Activated naive CD8-positive, alpha-beta T cell treated with anti-CD3 and anti-CD28 coated beads, Interleukin-2, amount 10 ng/mL, durations not matched to agents 7 days and 5 days (primary cell): ENCODE measurements around the gene SUCLG2. TPM values are rescaled to one million over a fixed set of nuclear protein-coding genes. Genes with fewer than 3 reads are reported as not detected.

Experiments
- ATAC-seq: fragments of 150-1000 bp; cut with Tn5 transposase; one replicate; pipeline ENCODE4 v1.10.0; 2021; ENCODE audit warnings: low read depth, moderate library complexity
- POLR2A ChIA-PET: fragments of 350-600 bp; sonication (Branson Sonifier 250); formaldehyde crosslinking; loops from one replicate; lab custom pipeline; 2021; ENCODE audit warnings: antibody characterized with exemption; lab: Charles Lee
- DNase-seq: peaks from one replicate; pipeline ENCODE4 v3.0.0; 2021
- H3K27ac Mint-ChIP-seq: one replicate; pipeline ENCODE4 v1.8.0; 2022; ENCODE audit warnings: mild to moderate bottlenecking, mixed read lengths
- H3K27me3 Mint-ChIP-seq: one replicate; pipeline ENCODE4 v1.8.0; 2022; ENCODE audit warnings: mild to moderate bottlenecking, moderate library complexity, mixed read lengths
- H3K36me3 Mint-ChIP-seq: one replicate; pipeline ENCODE4 v1.8.0; 2021; ENCODE audit warnings: mild to moderate bottlenecking, mixed read lengths
- H3K4me1 Mint-ChIP-seq: one replicate; pipeline ENCODE4 v1.8.0; 2021; ENCODE audit warnings: mixed read lengths
- H3K4me3 Mint-ChIP-seq: one replicate; pipeline ENCODE4 v1.8.0; 2022; ENCODE audit warnings: mild to moderate bottlenecking, moderate library complexity, mixed read lengths
- H3K9me3 Mint-ChIP-seq: one replicate; pipeline ENCODE4 v1.8.0; 2021; ENCODE audit warnings: mixed read lengths
- total RNA-seq, 2 experiments: library from RNA; stranded (reverse); gene quantifications; one replicate each; pipeline ENCODE4 v1.2.3, GENCODE V29; 2021

The SUCLG2 gene
- total RNA-seq, 2 experiments from 2014 or later = 64.0 to 68.2 TPM

DNA sequence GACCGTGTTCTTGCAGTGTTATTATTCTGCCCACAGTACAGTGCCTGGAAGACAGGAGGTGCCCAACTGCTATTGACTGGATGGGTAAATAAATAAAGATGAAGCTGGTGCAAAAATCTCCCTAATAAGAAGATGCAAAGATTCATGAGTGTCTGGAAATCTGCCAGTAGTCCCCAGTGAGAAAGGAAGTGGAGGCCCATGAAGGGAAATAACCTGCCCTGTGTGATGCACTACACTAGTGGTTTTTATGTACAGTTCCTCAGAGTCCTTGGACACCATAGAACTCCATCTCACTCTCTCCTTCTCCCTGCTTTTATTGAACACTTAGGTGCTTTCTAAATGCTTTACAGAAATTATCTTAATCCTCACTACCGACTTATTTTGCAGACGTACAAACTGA lies 8.3 kb upstream of the SUCLG2 start:
- Mint-ChIP-seq H3K27me3 (no peaks in the 10 kb centered on the region), H3K36me3 (peaks cover 51% of the 10 kb centered on the region), H3K9me3 (peaks cover 23% of the 10 kb centered on the region), H3K4me1 (peaks cover 25% of the 10 kb centered on the region), H3K4me3 (peak overlapping the region; percentile 43), H3K27ac (no peak overlapping the region)
- POLR2A ChIA-PET = no interaction called here
- ATAC-seq (peak; percentile 76), DNase-seq (no peak)

DNA sequence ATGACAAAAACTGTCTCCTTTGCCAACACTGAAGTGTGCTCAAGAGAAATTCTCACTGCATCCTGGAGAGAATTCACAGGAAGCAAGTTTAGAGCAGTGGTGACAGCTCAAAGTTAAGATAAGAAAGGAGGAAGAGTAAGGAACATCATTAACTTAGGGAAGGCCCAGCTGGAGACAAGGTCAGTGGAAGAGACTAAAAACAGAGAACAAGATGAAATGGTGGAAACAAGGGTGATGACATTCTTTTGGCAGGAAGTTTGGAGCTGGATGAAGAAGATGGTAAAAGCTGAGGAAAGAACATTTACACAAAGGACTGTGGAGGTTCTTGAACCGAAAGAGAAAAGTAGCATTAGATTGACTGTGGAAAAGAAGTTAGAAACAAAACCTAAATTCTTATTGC lies 6.7 kb upstream of the SUCLG2 start:
- no peak for DNase-seq
- peaks cover 31% of the 10 kb centered on the region for H3K4me1 Mint-ChIP-seq
- H3K9me3 Mint-ChIP-seq = peaks cover 26% of the 10 kb centered on the region
- no peaks in the 10 kb centered on the region for H3K27me3 Mint-ChIP-seq
- no peak overlapping the region for H3K27ac Mint-ChIP-seq
- POLR2A ChIA-PET = no interaction called here
- no peak for ATAC-seq
- peaks cover 52% of the 10 kb centered on the region for H3K36me3 Mint-ChIP-seq
- H3K4me3 Mint-ChIP-seq = no peak overlapping the region

DNA sequence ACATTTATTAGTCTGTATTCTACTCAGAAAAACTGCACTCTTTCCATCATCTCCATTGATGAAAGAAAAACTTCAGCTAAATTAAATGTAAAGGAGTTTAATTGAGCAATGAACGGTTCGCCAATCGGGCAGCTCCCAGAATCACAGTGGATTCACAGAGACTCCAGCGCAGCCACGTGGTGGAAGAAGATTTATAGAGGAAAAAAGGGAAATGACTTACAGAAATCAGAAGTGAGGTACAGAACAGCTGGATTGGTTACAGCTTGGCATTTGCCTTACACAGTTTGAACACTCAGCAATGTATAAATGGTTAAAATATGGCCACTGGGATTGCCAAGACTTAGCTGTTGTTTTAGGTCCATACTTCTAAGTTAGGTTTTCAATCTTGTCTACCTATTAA lies 2.8 kb upstream of the SUCLG2 start:
- POLR2A ChIA-PET = interaction anchor here (5.3 kb wide), 1 partner anchor 56 kb away, joined by 28 read pairs; no protein-coding TSS in a partner anchor
- peaks cover 27% of the 10 kb centered on the region for H3K9me3 Mint-ChIP-seq
- H3K36me3 Mint-ChIP-seq = peaks cover 51% of the 10 kb centered on the region
- H3K27ac Mint-ChIP-seq = no peak overlapping the region
- DNase-seq = no peak
- H3K4me3 Mint-ChIP-seq = no peak overlapping the region
- no peak for ATAC-seq
- no peaks in the 10 kb centered on the region for H3K27me3 Mint-ChIP-seq
- H3K4me1 Mint-ChIP-seq = peaks cover 34% of the 10 kb centered on the region

DNA sequence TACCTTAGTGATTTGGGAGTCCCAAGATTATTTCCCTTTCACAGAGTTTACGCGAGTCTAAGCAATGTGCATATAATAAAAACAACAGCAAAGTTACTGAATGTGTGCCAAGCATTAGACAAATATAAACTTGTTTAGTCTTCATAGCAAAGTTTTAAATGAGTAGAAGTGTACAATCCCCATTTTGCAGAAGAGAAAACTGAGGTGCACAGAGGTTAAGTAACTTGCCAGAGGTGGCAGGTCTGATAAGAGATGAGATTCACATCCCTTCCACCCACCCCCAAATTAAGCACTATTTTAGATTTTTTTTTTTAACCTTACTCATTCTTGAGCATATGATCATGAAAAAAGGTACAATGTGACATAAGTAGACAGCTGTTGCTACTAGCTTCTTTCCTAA lies 2.2 kb upstream of the SUCLG2 start:
- peaks cover 38% of the 10 kb centered on the region for H3K4me1 Mint-ChIP-seq
- ATAC-seq (no peak), DNase-seq (no peak)
- no peaks in the 10 kb centered on the region for H3K27me3 Mint-ChIP-seq
- POLR2A ChIA-PET = interaction anchor here (1.7 to 5.3 kb wide), 3 partner anchors 27 to 55 kb away, joined by 5 to 28 read pairs (median 8); no protein-coding TSS in a partner anchor
- H3K27ac Mint-ChIP-seq = no peak overlapping the region
- H3K9me3 Mint-ChIP-seq = peaks cover 27% of the 10 kb centered on the region
- H3K4me3 Mint-ChIP-seq = no peak overlapping the region
- H3K36me3 Mint-ChIP-seq = peaks cover 57% of the 10 kb centered on the region

DNA sequence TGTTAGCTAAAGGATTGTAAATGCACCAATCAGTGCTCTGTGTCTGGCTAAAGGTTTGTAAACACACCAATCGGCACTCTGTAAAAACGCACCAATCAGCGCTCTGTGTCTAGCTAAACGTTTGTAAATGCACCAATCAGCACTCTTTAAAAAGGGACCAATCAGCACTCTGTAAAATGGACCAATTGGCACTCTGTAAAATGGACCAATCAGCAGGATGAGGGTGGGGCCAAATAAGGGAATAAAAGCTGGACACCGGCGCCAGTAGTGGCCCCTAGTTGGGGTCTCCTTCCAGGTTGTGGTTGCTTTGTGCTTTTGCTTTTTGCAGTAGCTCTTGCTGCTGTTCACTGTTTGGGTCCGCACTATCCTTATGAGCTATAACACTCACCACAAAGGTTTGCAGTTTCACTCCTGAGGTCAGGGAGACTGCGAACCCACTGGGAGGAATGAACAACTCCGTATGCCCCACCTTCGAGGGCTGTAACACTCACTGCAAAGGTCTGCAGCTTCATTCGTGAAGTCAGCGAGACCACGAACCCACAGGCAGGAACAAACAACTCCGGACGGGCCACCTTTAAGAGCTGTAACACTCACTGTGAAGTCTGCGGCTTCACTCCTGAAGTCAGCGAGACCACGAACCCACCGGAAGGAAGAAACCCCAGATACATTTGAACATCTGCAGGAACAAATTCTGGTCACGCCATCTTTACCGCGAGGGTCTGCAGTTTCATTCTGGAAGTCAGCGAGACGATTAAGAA lies 1.1 kb upstream of the SUCLG2 start:
- Mint-ChIP-seq H3K27me3 (no peaks in the 10 kb centered on the region), H3K36me3 (peaks cover 63% of the 10 kb centered on the region), H3K27ac (peak overlapping the region; percentile 92), H3K4me1 (peaks cover 43% of the 10 kb centered on the region), H3K4me3 (peak overlapping the region; percentile 78), H3K9me3 (peaks cover 24% of the 10 kb centered on the region)
- DNase-seq (peak; percentile 79), ATAC-seq (peak; percentile 80)
- POLR2A ChIA-PET = interaction anchor here (0.8 to 5.3 kb wide), 12 partner anchors 8 to 293 kb away, joined by 3 to 28 read pairs (median 5); no protein-coding TSS in a partner anchor

DNA sequence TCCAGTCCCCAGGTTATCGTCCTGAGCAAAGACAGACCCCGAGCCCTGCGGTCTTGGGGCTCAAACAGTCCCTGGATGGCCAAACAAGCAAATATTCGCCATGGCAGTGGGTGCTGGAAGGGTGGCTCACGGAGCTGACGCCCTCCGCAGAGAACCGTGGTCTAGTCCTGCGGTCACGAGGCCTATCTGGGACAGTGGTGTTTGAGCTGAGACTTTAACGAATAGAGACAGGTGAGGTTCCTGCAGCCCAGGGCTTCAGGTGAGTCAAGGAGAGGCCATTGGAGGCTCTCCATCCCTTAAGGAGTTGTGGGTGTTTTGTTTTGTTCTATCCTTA lies 399 bp upstream of the SUCLG2 start:
- POLR2A ChIA-PET = interaction anchor here (0.8 to 5.3 kb wide), 14 partner anchors 9 to 657 kb away, joined by 3 to 28 read pairs (median 5); partner anchors contain the start of gene KBTBD8
- ATAC-seq (peak; percentile 3), DNase-seq (no peak)
- H3K9me3 Mint-ChIP-seq = peaks cover 21% of the 10 kb centered on the region
- H3K27me3 Mint-ChIP-seq = no peaks in the 10 kb centered on the region
- H3K4me1 Mint-ChIP-seq = peaks cover 43% of the 10 kb centered on the region
- peak overlapping the region; percentile 78 for H3K4me3 Mint-ChIP-seq
- peaks cover 62% of the 10 kb centered on the region for H3K36me3 Mint-ChIP-seq
- peak overlapping the region; percentile 92 for H3K27ac Mint-ChIP-seq

DNA sequence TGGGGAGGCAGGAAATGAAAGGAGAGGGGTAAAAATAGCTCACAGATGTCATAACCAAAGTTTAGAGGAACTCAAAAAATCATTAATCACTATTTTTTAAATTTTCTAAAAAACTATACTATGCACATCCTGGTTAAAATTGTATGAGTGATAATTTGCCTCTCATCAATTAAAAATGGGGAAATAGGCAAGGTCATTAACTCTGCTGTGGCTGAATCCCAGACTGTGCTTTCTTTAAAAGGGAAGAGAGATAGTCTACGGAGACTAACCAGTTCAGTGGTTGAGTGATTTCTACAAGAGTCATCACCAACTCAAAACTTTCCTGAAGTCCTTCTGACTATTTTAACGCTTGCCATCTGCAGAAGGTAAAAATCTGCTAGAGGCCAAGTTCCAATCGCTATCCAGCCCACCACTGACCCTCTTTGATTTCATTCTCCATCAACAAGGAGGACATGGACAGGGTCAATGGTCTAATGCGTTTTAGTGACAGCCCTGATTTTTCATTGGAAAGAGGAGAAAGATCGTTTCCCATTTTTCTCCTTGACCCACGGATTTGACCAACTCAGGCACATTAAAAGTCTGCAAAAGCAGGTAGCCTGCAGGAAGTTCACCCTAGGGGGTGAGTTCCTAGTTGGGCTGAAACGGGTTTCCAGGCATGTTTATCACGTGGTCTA lies 850 bp downstream of the SUCLG2 start:
- ATAC-seq = no peak

DNA sequence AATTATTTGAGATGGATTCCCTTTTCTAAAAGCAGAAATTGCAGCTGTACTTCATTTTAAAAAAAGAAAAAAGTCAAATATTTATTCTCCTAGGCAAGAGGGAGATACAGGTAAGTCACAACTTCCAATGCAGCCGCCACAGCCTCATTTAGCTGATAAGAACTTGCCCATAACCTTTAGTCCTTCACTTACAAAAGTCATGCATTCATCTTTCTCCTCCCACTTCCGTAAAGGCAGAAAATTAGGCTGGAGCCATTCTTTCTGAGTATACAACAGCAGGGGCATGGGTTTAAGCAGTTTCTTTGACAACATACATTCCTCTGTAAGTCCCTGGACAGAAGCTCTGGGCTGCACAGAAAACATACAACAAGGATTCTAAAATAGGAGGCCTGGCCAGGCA lies 4.3 kb downstream of the SUCLG2 start:
- ATAC-seq (no peak), DNase-seq (no peak)
- Mint-ChIP-seq H3K9me3 (peaks cover 6% of the 10 kb centered on the region), H3K36me3 (peaks cover 68% of the 10 kb centered on the region), H3K27ac (no peak overlapping the region), H3K27me3 (no peaks in the 10 kb centered on the region), H3K4me1 (peaks cover 35% of the 10 kb centered on the region), H3K4me3 (no peak overlapping the region)
- POLR2A ChIA-PET = no interaction called here

More for the DNA sequence above, 850 bp downstream of the SUCLG2 start:
- POLR2A ChIA-PET = interaction anchor here (0.9 to 5.3 kb wide), 8 partner anchors 14 to 656 kb away, joined by 3 to 28 read pairs (median 6); partner anchors contain the start of gene KBTBD8
- Mint-ChIP-seq H3K4me3 (peak overlapping the region; percentile 75), H3K9me3 (peaks cover 12% of the 10 kb centered on the region), H3K4me1 (peaks cover 46% of the 10 kb centered on the region), H3K27ac (peak overlapping the region; percentile 55), H3K36me3 (peaks cover 62% of the 10 kb centered on the region), H3K27me3 (no peaks in the 10 kb centered on the region)
- DNase-seq = no peak

DNA sequence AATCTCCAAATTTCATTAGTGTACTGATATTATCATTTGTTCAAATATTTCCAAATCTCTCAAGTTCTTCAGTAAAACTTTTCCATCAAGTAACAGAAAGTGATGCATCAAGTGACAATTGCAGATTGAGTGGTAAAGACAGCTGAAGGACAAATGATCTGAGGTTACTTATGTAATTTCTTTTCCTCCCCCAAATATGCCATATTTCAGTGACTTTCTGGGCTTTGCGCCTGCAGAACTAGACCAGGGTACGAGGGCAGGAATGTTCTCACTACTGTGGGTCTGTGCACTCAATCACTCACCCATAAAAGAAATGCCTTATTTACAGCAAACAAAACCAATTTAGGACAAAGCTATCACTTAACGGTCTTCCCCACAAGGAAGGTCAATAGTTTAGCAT lies 4.7 kb downstream of the SUCLG2 start:
- POLR2A ChIA-PET = no interaction called here
- Mint-ChIP-seq H3K36me3 (peaks cover 70% of the 10 kb centered on the region), H3K4me3 (no peak overlapping the region), H3K27me3 (no peaks in the 10 kb centered on the region), H3K4me1 (peaks cover 32% of the 10 kb centered on the region), H3K27ac (no peak overlapping the region), H3K9me3 (peaks cover 6% of the 10 kb centered on the region)
- ATAC-seq = no peak
- DNase-seq = no peak

DNA sequence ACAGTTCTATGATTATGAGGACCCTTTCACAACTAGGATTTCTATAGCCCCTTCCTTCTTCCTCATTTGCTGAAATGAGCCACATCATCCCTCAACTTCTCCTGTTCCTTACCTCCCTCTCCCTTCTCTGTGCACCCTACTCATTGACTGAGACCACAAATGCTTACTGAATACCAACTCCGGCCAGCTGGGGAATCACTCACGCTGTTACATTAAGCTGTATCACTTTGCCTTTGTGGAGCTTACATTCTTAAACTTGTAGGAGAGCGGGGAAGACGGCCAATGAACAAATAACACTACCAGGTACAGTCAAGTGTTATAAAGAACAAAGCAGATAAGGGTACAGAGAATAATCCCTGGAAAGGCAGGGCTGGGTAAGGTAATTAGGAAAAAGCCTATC lies 5.7 kb downstream of the SUCLG2 start:
- ATAC-seq = no peak
- peaks cover 34% of the 10 kb centered on the region for H3K4me1 Mint-ChIP-seq
- peaks cover 9% of the 10 kb centered on the region for H3K9me3 Mint-ChIP-seq
- POLR2A ChIA-PET = no interaction called here
- H3K4me3 Mint-ChIP-seq = no peak overlapping the region
- no peak overlapping the region for H3K27ac Mint-ChIP-seq
- DNase-seq = no peak
- H3K27me3 Mint-ChIP-seq = no peaks in the 10 kb centered on the region
- H3K36me3 Mint-ChIP-seq = peaks cover 78% of the 10 kb centered on the region

DNA sequence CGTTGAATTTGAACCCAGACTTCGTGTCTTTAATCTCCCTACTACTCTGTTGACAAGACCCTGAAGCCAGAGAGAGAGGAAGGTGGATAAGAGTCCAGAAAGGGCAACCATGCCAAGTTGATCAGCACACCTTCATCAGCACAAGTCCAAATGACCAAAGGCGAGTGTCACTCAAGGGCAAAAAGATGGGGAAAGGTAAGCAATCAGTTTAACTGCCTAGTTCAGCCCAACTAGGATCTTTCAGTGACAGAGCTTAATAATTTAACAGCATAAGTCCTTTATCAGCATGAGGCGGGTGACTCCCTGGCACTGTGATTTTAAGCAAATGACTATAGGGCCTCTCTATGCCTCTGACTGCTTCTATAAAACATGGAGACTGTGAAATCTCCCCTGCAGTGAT lies 6.2 kb downstream of the SUCLG2 start:
- Mint-ChIP-seq H3K27me3 (no peaks in the 10 kb centered on the region), H3K27ac (no peak overlapping the region), H3K4me1 (peaks cover 31% of the 10 kb centered on the region), H3K36me3 (peaks cover 83% of the 10 kb centered on the region), H3K9me3 (peaks cover 9% of the 10 kb centered on the region), H3K4me3 (no peak overlapping the region)
- POLR2A ChIA-PET = interaction anchor here (0.7 kb wide), 1 partner anchor 10 kb away, joined by 3 read pairs; no protein-coding TSS in a partner anchor
- DNase-seq (no peak), ATAC-seq (no peak)

DNA sequence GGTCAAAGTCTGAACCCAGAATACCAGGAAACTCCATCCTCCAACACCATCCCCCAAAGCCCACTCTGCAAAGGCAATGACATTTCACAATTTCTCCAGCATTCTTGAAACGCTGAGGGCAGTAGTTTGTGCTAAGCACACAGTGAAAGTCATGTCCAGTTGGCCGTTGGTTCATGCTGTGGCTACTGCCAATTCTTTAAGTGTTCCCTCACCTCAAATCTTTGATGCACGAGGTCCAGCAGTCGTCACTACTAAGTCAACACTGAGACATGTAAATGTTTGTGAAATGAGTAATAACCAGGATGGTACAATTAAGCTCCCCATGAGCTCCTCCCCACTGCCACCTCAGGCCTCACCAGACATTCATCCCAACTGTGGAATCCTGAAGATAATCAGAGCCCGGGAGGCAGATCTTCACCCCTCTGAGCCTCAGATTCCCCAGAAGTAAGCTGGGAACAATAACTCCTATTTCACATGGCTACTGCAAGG lies 7.0 kb downstream of the SUCLG2 start:
- Mint-ChIP-seq H3K27ac (no peak overlapping the region), H3K27me3 (no peaks in the 10 kb centered on the region), H3K36me3 (peaks cover 79% of the 10 kb centered on the region), H3K9me3 (peaks cover 9% of the 10 kb centered on the region), H3K4me3 (no peak overlapping the region), H3K4me1 (peaks cover 24% of the 10 kb centered on the region)
- no peak for ATAC-seq
- DNase-seq = no peak
- POLR2A ChIA-PET = interaction anchor here (0.7 kb wide), 1 partner anchor 10 kb away, joined by 3 read pairs; no protein-coding TSS in a partner anchor

DNA sequence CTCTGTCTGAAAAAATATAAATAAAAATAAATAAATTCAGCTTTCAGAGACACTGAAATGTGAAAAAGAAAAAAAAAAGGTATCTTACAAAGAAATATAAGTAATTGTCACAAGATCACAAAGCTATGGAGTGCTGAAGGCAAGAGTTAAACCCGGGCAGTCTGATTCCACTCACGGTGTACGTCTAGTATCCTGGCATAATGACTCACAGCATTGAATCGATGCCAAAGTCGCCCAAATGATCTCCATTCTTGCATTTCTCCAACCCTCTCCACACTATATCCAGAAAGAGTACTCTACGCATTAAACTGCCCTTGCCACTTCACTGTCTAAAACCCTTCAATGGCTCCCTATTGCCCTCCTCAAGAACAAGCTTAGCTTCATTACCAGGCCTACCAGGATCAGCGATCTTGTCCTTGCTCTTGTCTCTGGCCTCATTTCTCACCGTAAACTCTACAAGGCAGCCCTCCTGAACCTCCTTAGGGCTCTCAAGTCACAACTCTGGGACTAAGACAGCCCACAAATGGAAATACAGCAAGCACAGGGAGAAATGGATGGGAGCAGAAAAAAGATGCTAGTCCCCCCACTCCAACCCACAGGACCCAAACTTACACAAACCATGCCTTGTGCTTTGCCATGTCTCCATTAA lies 7.7 kb downstream of the SUCLG2 start:
- ATAC-seq (no peak), DNase-seq (no peak)
- POLR2A ChIA-PET = no interaction called here
- Mint-ChIP-seq H3K4me3 (no peak overlapping the region), H3K9me3 (peaks cover 9% of the 10 kb centered on the region), H3K27ac (no peak overlapping the region), H3K36me3 (peaks cover 77% of the 10 kb centered on the region), H3K4me1 (peaks cover 21% of the 10 kb centered on the region), H3K27me3 (no peaks in the 10 kb centered on the region)
